Mucosa of descending colon (tissue), 3 donors: ENCODE data around the gene CYB5R4. TPM values are rescaled to one million over a fixed set of nuclear protein-coding genes. Genes with fewer than 3 reads are reported as not detected.

ENCODE experiments used
- ATAC-seq: fragments of 200-7000 bp; cut with Tn5 transposase; one replicate; pipeline ENCODE4 v1.9.1; 2020; ENCODE audit warnings: mild to moderate bottlenecking, moderate library complexity
- DNase-seq, 3 donors: peaks; one replicate each; pipeline ENCODE4 v3.0.0-alpha.2; 2020
- H3K36me3 ChIP-seq: fragments of 200-600 bp; one replicate; pipeline ENCODE4 v1.8.0; 2021; ENCODE audit warnings: low read depth, mild to moderate bottlenecking
- H3K4me1 ChIP-seq: fragments of 200-600 bp; one replicate; pipeline ENCODE4 v1.8.0; 2021; ENCODE audit warnings: low read depth, mild to moderate bottlenecking
- H3K4me3 ChIP-seq: fragments of 200-600 bp; one replicate; pipeline ENCODE4 v1.8.0; 2021; ENCODE audit warnings: mild to moderate bottlenecking
- H3K9me3 ChIP-seq: fragments of 200-600 bp; one replicate; pipeline ENCODE4 v1.8.0; 2021; ENCODE audit warnings: mild to moderate bottlenecking
- CTCF ChIP-seq: fragments of 200-600 bp; IDR thresholded peaks from one replicate; pipeline ENCODE4 v1.8.0; 2022; ENCODE audit warnings: antibody characterized with exemption, mild to moderate bottlenecking
- intact Hi-C, 2 donors: fragments of 100-400 bp; cut with DNase I in 1 of 2; cut with micrococcal nuclease in 1 of 2; formaldehyde crosslinking; loops; one replicate each; pipeline versions ENCODE4 v1.11.0 to v1.11.1; 2022; cut with DNase I, micrococcal nuclease
- total RNA-seq, 3 donors: library from RNA; stranded (reverse); fragmentation: NEBNext Ultra II Directional in 2 of 3; extraction: Animal tissue kit (Norgen Biotek cat#: 25700) in 2 of 3; gene quantifications; one replicate each; pipeline versions ENCODE4 v1.2.1 to v1.2.4, GENCODE V29; 2021 to 2023
- donor health status: DM: no; HTN: no; CAD: no; lungs with moderate emphysema.
- donor health status: DM: no; HTN: no; CAD: no.
- donor health status: DM: no; HTN: yes; CAD: no.

The CYB5R4 gene
- total RNA-seq, 3 donors from 2014 or later, result 26.6 to 30.7 (median 29.0) TPM

- ATAC-seq (peak; percentile 74), DNase-seq (no peak)
- Histone ChIP-seq H3K4me3 (no peak overlapping the region), H3K9me3 (no peaks in the 10 kb centered on the region), H3K4me1 (no peaks in the 10 kb centered on the region), H3K36me3 (no peaks in the 10 kb centered on the region)
- intact Hi-C loops, result no loop called here
- TF ChIP-seq CTCF, result no peak
These were observed 117.4 kb downstream of the CYB5R4 start for GRCh38 chr6:83976871-83977270.

- intact Hi-C loops, result no loop called here
- DNase-seq, result no peak
- no peaks in the 10 kb centered on the region for H3K9me3 ChIP-seq
- H3K4me1 ChIP-seq, result no peaks in the 10 kb centered on the region
- ATAC-seq, result no peak
- no peaks in the 10 kb centered on the region for H3K36me3 ChIP-seq
- H3K4me3 ChIP-seq, result no peak overlapping the region
- TF ChIP-seq CTCF, result no peak
These were observed 118.8 kb downstream of the CYB5R4 start for GRCh38 chr6:83978324-83978734.

GRCh38 chr6:83978997-83979396 lies 119.5 kb downstream of the CYB5R4 start:
- Histone ChIP-seq H3K36me3 (no peaks in the 10 kb centered on the region), H3K9me3 (no peaks in the 10 kb centered on the region), H3K4me3 (no peak overlapping the region), H3K4me1 (no peaks in the 10 kb centered on the region)
- ATAC-seq, result no peak
- DNase-seq, result no peak
- intact Hi-C loops, result no loop called here
- TF ChIP-seq CTCF, result no peak

- no peak overlapping the region for H3K4me3 ChIP-seq
- H3K36me3 ChIP-seq, result no peaks in the 10 kb centered on the region
- intact Hi-C loops, result no loop called here
- ATAC-seq (no peak), DNase-seq (no peak)
- no peak for TF ChIP-seq CTCF
- H3K4me1 ChIP-seq, result no peaks in the 10 kb centered on the region
- no peaks in the 10 kb centered on the region for H3K9me3 ChIP-seq
These were observed 124.9 kb downstream of the CYB5R4 start for GRCh38 chr6:83984411-83984810.

- intact Hi-C loops, result no loop called here
- no peak for DNase-seq
- Histone ChIP-seq H3K9me3 (no peaks in the 10 kb centered on the region), H3K36me3 (no peaks in the 10 kb centered on the region), H3K4me3 (no peak overlapping the region), H3K4me1 (no peaks in the 10 kb centered on the region)
- ATAC-seq, result no peak
- TF ChIP-seq CTCF, result no peak
These were observed 125.8 kb downstream of the CYB5R4 start for GRCh38 chr6:83985308-83985713.

GRCh38 chr6:83985715-83986114 lies 126.2 kb downstream of the CYB5R4 start:
- intact Hi-C loops, result no loop called here
- no peaks in the 10 kb centered on the region for H3K4me1 ChIP-seq
- H3K4me3 ChIP-seq, result no peak overlapping the region
- no peak for ATAC-seq
- no peak for DNase-seq
- TF ChIP-seq CTCF, result no peak
- no peaks in the 10 kb centered on the region for H3K36me3 ChIP-seq
- H3K9me3 ChIP-seq, result no peaks in the 10 kb centered on the region
